AG08396 (cell line): ENCODE data around the gene NKD1.
A peak's percentile ranks its signal among the peaks of the same experiment; 100 is the strongest.

ENCODE experiments used
- DNase-seq: peaks from one replicate; pipeline ENCODE4 v3.0.0; 2012; ENCODE audit warnings: low spot score, mixed read lengths

Gene NKD1

GRCh38 chr16:50675686-50676610, 127.8 kb downstream of the NKD1 start:
- no peak for DNase-seq

- no peak for DNase-seq
These were observed 128.6 kb downstream of the NKD1 start for GRCh38 chr16:50676684-50677225.

- no peak for DNase-seq
These were observed 129.2 kb downstream of the NKD1 start for GRCh38 chr16:50677351-50677750.

- DNase-seq = no peak
These were observed 130.3 kb downstream of the NKD1 start for GRCh38 chr16:50678531-50678930.

GRCh38 chr16:50679266-50679665, 131.1 kb downstream of the NKD1 start:
- no peak for DNase-seq

- no peak for DNase-seq
These were observed 131.7 kb downstream of the NKD1 start for GRCh38 chr16:50679676-50680555.

GRCh38 chr16:50680556-50680893, 132.3 kb downstream of the NKD1 start:
- DNase-seq = no peak

GRCh38 chr16:50681021-50681885, 133.1 kb downstream of the NKD1 start, which contains the start of gene SNX20:
TSS of gene SNX20 (minus strand) at chr16:50681312. CDS start at chr16:50677526, 3,786 bp downstream.
- no peak for DNase-seq

GRCh38 chr16:50683689-50684374, 135.6 kb downstream of the NKD1 start:
- DNase-seq = no peak

- DNase-seq = no peak
These were observed 136.7 kb downstream of the NKD1 start for GRCh38 chr16:50684823-50685461.

GRCh38 chr16:50685462-50686063, 137.4 kb downstream of the NKD1 start:
- DNase-seq = no peak

- no peak for DNase-seq
These were observed 139.9 kb downstream of the NKD1 start for GRCh38 chr16:50688083-50688482.

- DNase-seq = no peak
These were observed 140.7 kb downstream of the NKD1 start for GRCh38 chr16:50688867-50689266.

- no peak for DNase-seq
These were observed 142.0 kb downstream of the NKD1 start for GRCh38 chr16:50690177-50690576.

GRCh38 chr16:50692644-50692998, 144.4 kb downstream of the NKD1 start:
- DNase-seq = no peak

- DNase-seq = peak; percentile 78
These were observed 145.0 kb downstream of the NKD1 start, which contains the start of gene NOD2 for GRCh38 chr16:50692999-50693781. TSS of gene NOD2 (plus strand) at chr16:50693606. CDS start at chr16:50699496, 5,890 bp downstream.

GRCh38 chr16:50694206-50694605, 146.0 kb downstream of the NKD1 start:
- DNase-seq = no peak

- DNase-seq = no peak
These were observed 147.1 kb downstream of the NKD1 start for GRCh38 chr16:50695017-50696000.
